Adipocyte (in vitro differentiated cells): ENCODE results near the gene IGF1R.

Source experiments
- DNase-seq: peaks from one replicate; pipeline ENCODE4 v3.0.0-alpha.2; 2015; ENCODE audit warnings: low read depth
- H3K27me3 ChIP-seq: replicated peaks from 2 replicates; pipeline ENCODE4 v1.7.0; 2013; ENCODE audit warnings: mild to moderate bottlenecking, low read length, moderate library complexity; ENCODE audit not compliant: control insufficient read depth, insufficient read depth
- H3K36me3 ChIP-seq: 2 replicates; pipeline ENCODE4 v1.7.0; 2013; ENCODE audit warnings: low read length, mild to moderate bottlenecking, moderate library complexity; ENCODE audit not compliant: control insufficient read depth, insufficient read depth, severe bottlenecking
- H3K4me1 ChIP-seq: 2 replicates; pipeline ENCODE4 v1.7.0; 2013; ENCODE audit warnings: mild to moderate bottlenecking, low read length, moderate library complexity; ENCODE audit not compliant: control insufficient read depth, insufficient read depth
- H3K4me3 ChIP-seq: 2 replicates; pipeline ENCODE4 v1.7.0; 2013; ENCODE audit warnings: mild to moderate bottlenecking, low read length, moderate library complexity
- H3K9ac ChIP-seq: 2 replicates; pipeline ENCODE4 v1.7.0; 2013; ENCODE audit warnings: mild to moderate bottlenecking, low read length, moderate library complexity
- H3K9me3 ChIP-seq: 2 replicates; pipeline ENCODE4 v1.7.0; 2013; ENCODE audit warnings: mild to moderate bottlenecking, low read length, moderate library complexity; ENCODE audit not compliant: control insufficient read depth

IGF1R gene

GRCh38 chr15:98663045-98663444, 14.7 kb downstream of the IGF1R start:
- no peaks in the 10 kb centered on the region for H3K27me3 ChIP-seq
- peaks cover 12% of the 10 kb centered on the region for H3K4me1 ChIP-seq
- no peak overlapping the region for H3K4me3 ChIP-seq
- no peak for DNase-seq
- no peaks in the 10 kb centered on the region for H3K9me3 ChIP-seq
- no peak overlapping the region for H3K9ac ChIP-seq
- H3K36me3 ChIP-seq: no peaks in the 10 kb centered on the region

DNA sequence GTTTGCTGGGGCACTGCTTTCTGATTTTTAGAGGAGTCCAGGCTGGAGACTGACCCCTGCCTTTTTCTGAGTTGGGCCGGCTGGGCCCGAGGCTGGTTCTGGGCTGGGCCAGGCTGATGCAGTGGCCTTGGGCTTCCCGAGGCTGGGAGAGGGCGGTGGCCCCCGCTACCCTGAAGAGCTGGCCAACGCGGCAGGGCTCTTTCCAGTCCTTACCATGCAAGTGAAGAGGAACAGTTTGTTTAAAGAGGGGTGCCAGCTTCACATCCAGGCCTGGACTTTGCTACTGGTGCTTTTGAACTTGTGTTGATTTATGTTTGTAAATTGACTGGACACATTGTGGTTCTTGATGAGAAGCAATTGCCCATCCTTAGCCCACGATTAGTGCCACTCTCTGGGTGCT, 15.3 kb downstream of the IGF1R start:
- DNase-seq: no peak
- Histone ChIP-seq H3K9ac (no peak overlapping the region), H3K9me3 (no peaks in the 10 kb centered on the region), H3K27me3 (no peaks in the 10 kb centered on the region), H3K4me1 (peaks cover 18% of the 10 kb centered on the region), H3K4me3 (no peak overlapping the region), H3K36me3 (no peaks in the 10 kb centered on the region)

GRCh38 chr15:98666441-98666840, 18.1 kb downstream of the IGF1R start:
- Histone ChIP-seq H3K27me3 (no peaks in the 10 kb centered on the region), H3K9ac (no peak overlapping the region), H3K4me3 (no peak overlapping the region), H3K36me3 (no peaks in the 10 kb centered on the region), H3K9me3 (no peaks in the 10 kb centered on the region), H3K4me1 (peaks cover 35% of the 10 kb centered on the region)
- DNase-seq: no peak

DNA sequence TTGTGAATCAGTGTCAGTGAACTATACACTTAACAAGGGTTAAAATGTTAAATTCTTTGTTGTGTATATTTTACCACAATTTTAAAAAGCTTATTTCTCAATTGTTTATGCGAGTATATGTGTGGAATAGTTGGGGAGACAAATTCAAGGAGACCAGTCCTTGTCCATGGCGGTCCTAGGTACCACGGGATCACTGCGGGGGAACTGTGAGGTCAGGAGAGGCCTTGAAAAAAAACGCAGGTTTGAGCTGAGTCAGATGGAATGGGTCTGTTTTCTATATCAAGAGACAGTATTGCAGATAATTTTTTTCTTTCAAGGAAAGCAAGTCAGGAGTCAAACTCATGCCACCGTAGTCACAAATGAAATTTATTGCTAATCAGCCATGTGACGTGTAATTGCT, 18.5 kb downstream of the IGF1R start:
- H3K4me1 ChIP-seq: peaks cover 36% of the 10 kb centered on the region
- H3K4me3 ChIP-seq: no peak overlapping the region
- no peaks in the 10 kb centered on the region for H3K36me3 ChIP-seq
- no peak overlapping the region for H3K9ac ChIP-seq
- H3K9me3 ChIP-seq: no peaks in the 10 kb centered on the region
- no peak for DNase-seq
- H3K27me3 ChIP-seq: no peaks in the 10 kb centered on the region

DNA sequence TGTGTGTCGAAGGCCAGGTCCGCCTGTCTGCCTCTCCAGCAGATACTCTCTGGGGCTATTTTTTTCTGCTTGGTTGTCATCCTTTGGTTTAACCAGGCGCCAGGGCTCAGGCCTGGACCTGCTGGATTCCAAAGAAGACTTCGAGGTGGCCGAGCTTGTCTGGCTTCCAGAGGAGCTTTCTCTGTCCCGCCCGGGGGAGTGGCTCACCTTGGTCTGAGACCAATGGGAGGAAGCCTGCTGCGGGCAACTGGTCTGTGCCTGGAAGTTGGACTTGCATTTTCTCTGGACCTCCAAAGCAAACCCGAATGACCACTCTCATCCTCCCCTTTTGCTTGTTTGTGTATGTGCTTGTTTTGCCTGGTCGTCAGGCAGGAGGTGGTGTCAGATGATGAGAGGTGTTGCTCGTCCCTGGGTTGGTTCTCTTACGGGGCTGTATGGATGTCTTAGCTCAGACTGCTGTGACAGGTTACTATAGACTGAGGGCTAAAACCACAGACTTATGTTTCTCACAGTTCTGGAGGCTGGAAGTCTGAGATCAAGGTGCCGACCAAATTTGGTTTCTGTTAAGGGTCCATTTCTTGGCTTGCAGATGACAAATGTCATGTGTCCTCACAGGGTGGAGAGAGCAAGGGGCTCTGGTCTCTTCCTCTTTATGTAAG, 19.3 kb downstream of the IGF1R start:
- H3K4me1 ChIP-seq: peaks cover 36% of the 10 kb centered on the region

DNA sequence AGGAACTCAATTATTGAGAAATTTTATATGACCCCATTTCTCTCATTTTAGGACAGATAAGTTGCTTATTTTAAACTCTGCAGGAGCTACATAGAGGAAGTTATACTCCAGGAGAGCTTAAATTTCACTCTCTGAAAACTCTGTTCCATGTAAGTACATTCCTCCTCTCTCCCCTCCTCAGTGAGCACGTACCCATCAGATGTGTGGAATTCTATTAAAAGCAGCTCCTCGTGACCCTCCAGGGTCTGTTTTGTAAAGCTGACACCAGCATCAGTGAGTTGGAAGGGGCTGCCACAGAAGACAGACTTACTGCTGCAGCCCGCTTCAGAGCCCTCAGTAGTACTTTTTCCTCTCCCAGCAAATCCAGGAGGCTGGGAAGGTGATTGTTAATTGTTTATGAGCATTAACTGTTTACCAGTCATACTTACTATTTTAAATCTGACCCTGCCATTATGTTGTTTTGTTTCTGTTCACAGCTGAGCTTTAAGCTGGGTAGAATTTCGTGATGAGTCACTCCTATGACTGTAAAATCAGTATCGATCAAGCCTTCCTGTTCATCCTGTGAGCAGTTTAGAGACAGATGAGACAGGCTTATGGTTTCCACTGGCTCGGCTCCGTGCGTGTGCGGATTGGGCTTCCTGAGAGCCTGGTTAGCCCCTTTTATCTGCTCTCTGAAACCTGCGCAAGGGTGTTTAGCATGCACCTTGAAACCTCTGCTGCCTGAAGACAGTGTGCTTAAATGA, 20.4 kb downstream of the IGF1R start:
- Histone ChIP-seq H3K36me3 (no peaks in the 10 kb centered on the region), H3K9ac (peak overlapping the region; percentile 66), H3K4me3 (peak overlapping the region; percentile 58), H3K4me1 (peaks cover 36% of the 10 kb centered on the region), H3K27me3 (no peaks in the 10 kb centered on the region), H3K9me3 (no peaks in the 10 kb centered on the region)
- peak; percentile 60 for DNase-seq

More for the DNA sequence above, 19.3 kb downstream of the IGF1R start:
- no peaks in the 10 kb centered on the region for H3K36me3 ChIP-seq
- no peaks in the 10 kb centered on the region for H3K9me3 ChIP-seq
- no peak for DNase-seq
- no peaks in the 10 kb centered on the region for H3K27me3 ChIP-seq
- no peak overlapping the region for H3K9ac ChIP-seq
- H3K4me3 ChIP-seq: no peak overlapping the region

DNA sequence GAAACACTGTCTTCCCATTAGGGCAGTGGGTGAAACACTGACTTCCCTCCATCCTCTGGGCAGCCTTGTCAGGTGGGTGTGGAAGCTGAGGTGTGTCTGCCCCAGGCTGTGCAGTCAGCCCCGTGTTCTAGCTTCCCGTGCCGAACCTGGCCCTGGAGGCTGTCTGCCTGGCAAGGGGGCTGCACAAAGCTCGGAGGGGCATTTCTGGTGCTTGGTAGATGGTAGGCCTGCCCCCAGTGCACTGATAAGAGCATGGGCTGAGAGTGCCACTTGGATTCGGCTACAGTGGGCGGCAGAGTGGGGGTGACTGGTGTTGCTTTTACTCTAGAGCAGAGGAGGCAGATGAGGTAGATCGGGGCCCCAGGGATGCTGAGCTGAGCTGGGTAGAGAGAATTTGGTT, 21.3 kb downstream of the IGF1R start:
- DNase-seq: no peak
- H3K9me3 ChIP-seq: no peaks in the 10 kb centered on the region
- peaks cover 36% of the 10 kb centered on the region for H3K4me1 ChIP-seq
- no peak overlapping the region for H3K4me3 ChIP-seq
- H3K36me3 ChIP-seq: no peaks in the 10 kb centered on the region
- H3K9ac ChIP-seq: peak overlapping the region; percentile 66
- H3K27me3 ChIP-seq: no peaks in the 10 kb centered on the region

DNA sequence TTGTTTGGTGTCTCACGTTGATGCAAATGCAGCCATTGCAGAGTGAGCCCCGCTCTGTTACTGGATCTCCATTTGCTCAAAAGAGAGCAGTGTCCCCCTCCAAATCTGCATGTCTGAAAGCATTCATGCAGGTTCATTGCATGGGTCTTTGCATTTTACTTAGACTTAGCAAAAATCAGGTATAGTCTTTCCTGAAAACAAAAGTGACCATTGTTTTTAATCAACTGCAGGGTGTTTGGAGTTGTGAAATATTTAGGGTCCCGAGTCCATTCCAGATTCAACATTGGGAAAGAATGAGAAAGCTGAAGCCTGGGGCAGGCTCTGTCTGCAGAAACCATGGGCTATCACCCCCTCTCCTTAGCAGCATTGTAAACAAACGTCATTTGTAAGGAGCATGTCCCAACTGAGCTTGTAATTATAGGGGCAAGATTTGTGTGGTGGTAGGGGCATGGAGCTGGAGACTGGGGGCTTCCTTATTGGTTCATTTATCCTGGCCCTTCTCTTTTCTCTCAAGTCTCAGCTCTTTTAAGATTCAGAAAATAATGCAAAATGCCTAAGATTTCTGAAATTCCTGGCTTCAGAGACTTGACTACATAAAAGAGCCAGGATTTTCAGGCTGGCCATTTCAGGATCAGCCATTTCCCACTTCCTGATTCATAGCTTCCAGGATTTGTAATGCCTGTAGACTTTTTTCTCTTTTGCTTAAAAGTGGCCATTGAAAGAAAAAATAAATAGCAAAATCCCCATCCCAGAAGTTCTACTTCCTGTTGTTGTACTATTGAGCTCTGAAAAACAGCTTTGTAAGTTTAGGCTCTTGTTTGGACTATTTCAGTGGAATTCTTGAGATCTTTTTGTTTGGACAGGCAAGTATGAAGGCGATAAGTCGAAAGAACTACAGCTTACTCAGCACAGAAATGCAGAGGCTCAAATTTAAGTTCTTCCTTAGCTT, 23.0 kb downstream of the IGF1R start:
- peak; percentile 76 for DNase-seq
- H3K36me3 ChIP-seq: no peaks in the 10 kb centered on the region
- H3K4me3 ChIP-seq: peak overlapping the region; percentile 73
- H3K9me3 ChIP-seq: no peaks in the 10 kb centered on the region
- H3K9ac ChIP-seq: peak overlapping the region; percentile 80
- H3K27me3 ChIP-seq: no peaks in the 10 kb centered on the region
- peaks cover 42% of the 10 kb centered on the region for H3K4me1 ChIP-seq

DNA sequence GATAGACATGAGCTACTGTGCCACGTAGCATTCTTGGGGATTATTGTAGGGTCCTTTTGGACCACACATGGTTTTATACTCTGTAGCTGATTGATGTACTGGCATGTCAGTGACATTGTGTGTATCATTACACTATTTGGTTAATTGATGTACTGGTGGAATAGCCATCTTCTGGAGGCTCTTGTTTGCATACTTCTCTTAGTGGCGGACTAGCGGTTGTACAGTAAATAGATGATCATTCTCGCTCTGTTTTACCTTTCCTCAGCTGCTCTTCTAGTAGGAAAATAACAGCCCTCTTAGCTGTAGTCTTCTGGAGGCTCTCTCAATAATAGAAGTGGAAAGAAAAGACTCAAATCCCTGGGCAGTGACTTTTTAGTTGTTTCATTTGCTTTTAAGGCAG, 24.8 kb downstream of the IGF1R start:
- H3K36me3 ChIP-seq: no peaks in the 10 kb centered on the region
- no peak overlapping the region for H3K9ac ChIP-seq
- H3K9me3 ChIP-seq: no peaks in the 10 kb centered on the region
- H3K4me3 ChIP-seq: no peak overlapping the region
- H3K4me1 ChIP-seq: peaks cover 55% of the 10 kb centered on the region
- no peak for DNase-seq
- no peaks in the 10 kb centered on the region for H3K27me3 ChIP-seq

DNA sequence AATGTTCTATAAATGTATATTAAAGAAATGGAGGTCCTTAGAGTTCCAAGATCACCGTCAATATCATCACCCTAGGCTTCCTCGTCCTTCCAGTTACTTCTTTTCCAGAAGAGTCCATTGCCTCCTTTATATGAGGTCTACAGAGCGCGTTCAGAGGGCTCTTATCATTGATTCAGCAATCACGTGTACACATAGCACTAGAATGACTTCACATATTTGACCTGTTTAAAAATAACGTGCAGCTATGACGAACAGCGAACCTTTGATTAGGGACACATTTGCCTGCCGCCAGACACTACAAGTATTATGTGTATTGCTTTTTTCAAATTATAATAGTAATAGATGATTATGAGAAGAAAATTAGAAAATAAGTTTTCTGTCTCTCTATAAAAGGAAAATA, 26.0 kb downstream of the IGF1R start:
- Histone ChIP-seq H3K4me3 (no peak overlapping the region), H3K36me3 (no peaks in the 10 kb centered on the region), H3K9ac (no peak overlapping the region), H3K9me3 (no peaks in the 10 kb centered on the region), H3K27me3 (no peaks in the 10 kb centered on the region), H3K4me1 (peaks cover 43% of the 10 kb centered on the region)
- no peak for DNase-seq
